Heart left ventricle (tissue), 13 donors: Measurements from ENCODE around the gene TBL1XR1.

Source experiments
- POLR2A ChIP-seq, 2 donors: fragments of 450-650 bp; IDR thresholded peaks; one replicate each; pipeline ENCODE4 v1.6.1; 2017; ENCODE audit warnings: antibody characterized with exemption in 2 of 2, mild to moderate bottlenecking in 2 of 2, moderate library complexity in 2 of 2
- TF ChIP-seq, protein P1 (sequence below), 12 donors: fragments of 200-600 bp; sonication (generic) in 4 of 12; IDR thresholded peaks; one replicate each; pipeline versions ENCODE4 v1.5.0 to v1.8.0; 2018 to 2022; ENCODE audit warnings: antibody characterized with exemption in 12 of 12, mild to moderate bottlenecking in 5 of 12
- donor health status: ischemic (EF 13 %, LVEDD 7.1; RV severe dilation, severe dysfunction).
- donor health status: DM: no; HTN: yes; CAD: no.
- donor health status: DM: no; HTN: no; CAD: no.
- donor health status: ischemic (EF 25% LVEDD 6.9; RV normal size, moderate dysfunction).
- donor health status: ischemic (EF 25% LVEDD 5.7; RV mildly dilated, moderate dysfunction).
- donor health status: ischemic (EF 35%, LVEDD 5.7; RV mildly dilated, moderate dysfunction).
- donor health status: nonischemic (EF 11% LVEDD 7.7; RV severe dilation, severe dysfunction).
- donor health status: DM: yes; HTN: yes; CAD: no.
- donor health status: PGD.
- donor health status: ischemic (EF 29% LVEDD 5.4; RV normal size, mild dysfunction).
- donor health status: nonischemic (EF 23%, LVEDD 6.1; RV moderate dilation, normal function).

- TF ChIP-seq, protein P1, sequence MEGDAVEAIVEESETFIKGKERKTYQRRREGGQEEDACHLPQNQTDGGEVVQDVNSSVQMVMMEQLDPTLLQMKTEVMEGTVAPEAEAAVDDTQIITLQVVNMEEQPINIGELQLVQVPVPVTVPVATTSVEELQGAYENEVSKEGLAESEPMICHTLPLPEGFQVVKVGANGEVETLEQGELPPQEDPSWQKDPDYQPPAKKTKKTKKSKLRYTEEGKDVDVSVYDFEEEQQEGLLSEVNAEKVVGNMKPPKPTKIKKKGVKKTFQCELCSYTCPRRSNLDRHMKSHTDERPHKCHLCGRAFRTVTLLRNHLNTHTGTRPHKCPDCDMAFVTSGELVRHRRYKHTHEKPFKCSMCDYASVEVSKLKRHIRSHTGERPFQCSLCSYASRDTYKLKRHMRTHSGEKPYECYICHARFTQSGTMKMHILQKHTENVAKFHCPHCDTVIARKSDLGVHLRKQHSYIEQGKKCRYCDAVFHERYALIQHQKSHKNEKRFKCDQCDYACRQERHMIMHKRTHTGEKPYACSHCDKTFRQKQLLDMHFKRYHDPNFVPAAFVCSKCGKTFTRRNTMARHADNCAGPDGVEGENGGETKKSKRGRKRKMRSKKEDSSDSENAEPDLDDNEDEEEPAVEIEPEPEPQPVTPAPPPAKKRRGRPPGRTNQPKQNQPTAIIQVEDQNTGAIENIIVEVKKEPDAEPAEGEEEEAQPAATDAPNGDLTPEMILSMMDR (IDR thresholded peaks at IDR 0.05), result no peak
- TF ChIP-seq POLR2A (IDR thresholded peaks at IDR 0.05), result no peak
These were observed 100.7 kb downstream of the TBL1XR1 start for GRCh38 chr3:177096615-177097014.
